Superior temporal gyrus (tissue), 1 donor: ENCODE measurements around the gene PKP4.
"Not testable (repeated sequence)": the region's sequence is repeated elsewhere in the genome, so short reads cannot be mapped to it uniquely, and the experiment has no call there.

Experiments
- DNase-seq: peaks from one replicate; pipeline ENCODE4 v3.0.0-alpha.2; 2016; ENCODE audit errors: extremely low spot score

PKP4 gene

GRCh38 chr2:158676295-158676694 lies 219.5 kb downstream of the PKP4 start:
- DNase-seq, result peak; percentile 17

GRCh38 chr2:158676696-158677095 lies 219.9 kb downstream of the PKP4 start:
- no peak for DNase-seq

DNA sequence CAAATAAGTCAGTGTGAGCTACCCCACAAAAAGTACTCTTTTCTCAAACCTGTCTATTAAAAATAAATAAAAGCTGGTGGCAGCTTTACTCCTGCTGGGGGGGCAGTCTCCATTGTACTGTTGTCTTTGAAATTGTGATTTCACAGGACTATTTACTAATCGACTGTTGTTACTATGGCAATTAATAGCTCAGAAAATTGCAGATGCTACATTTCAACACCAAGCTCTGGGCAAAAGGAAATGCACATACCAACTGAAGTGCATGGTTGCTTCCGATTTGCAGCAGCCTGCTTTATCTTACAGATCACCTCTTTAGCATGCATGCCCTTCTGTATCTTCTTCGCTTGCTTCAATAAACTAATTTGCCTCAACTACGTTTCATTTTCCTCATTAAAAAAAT lies 220.8 kb downstream of the PKP4 start:
- DNase-seq, result no peak

DNA sequence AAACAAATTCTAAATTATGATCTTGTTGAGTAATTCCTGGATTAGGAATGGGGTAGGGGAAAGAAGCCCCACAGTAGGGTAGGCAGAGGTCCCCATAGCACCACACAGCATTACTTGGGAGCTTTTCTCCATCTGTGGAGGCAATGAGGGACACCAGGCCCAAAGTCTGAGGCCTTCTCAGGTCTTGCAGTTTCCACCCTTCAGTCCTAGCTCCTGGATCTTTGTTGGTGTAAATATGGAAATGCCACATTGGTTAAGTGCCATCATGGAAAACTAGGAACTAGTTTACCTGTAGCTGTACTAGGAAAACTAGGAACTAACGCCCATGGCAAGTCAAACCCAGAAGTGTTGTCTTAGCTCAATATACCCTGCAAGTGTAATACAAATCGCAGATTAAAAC lies 225.1 kb downstream of the PKP4 start:
- no peak for DNase-seq

DNA sequence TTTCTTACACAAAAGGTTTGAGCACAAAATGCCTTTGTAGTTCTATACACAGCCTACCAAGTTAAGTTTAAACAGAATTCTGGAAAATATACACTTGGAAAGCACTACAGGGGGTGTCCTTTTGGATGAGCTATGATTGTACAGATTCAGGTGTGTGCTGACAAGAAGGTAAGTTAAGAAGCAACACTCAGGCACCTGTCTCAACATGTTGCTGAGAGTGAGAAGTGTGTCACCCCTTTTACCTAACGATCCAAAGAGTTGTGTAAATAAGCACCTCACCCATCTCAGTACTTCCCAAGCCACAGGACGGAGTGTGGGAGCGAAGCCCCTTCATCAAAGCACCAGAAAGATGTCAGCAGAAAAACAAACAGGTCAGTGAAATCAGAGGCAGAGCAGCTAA lies 228.9 kb downstream of the PKP4 start:
- DNase-seq, result no peak

DNA sequence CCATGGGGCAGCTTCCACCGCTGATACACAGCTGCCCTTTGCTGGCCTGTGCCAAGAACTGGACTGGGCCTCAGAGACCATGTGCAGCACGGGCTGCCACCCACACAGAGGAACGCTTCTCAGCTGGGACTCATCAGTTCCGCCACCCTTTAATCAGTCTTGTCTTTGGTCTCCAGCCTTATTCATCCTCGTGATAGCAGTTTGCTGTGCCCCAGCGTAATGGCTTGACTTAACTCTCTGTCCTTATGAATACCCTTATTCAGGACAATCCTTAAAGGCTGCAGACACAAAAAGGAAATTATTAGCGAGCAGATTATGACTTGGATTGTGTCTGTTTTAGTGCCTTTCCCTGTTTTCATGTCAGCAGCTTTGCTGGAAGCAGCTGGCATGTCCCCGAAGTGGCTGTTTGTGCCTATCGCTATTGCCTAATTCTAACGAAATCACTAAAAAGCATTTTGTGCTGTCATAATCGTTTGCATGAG lies 229.5 kb downstream of the PKP4 start:
- DNase-seq, result peak; percentile 87

- DNase-seq, result no peak
These were observed 230.6 kb downstream of the PKP4 start for GRCh38 chr2:158687315-158687714.

DNA sequence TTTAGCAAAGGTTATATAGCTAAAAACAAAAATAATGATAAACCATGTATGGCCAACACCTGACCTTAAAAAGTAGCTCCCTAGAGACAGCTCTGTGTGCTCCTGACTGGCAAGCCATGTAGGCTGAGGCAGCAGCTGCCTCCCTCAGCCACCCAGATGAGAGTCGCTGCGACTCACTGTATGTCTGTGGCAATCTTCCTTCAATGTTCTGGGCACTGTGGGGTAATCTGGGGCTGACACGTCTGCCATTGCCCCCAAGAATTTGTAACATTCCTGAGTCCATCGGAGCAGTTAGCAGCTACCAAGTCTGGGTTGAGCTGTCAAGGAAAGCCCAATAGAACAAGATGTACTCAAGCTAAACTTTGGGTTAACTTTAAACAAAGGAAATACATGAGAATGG lies 232.0 kb downstream of the PKP4 start:
- DNase-seq, result no peak

DNA sequence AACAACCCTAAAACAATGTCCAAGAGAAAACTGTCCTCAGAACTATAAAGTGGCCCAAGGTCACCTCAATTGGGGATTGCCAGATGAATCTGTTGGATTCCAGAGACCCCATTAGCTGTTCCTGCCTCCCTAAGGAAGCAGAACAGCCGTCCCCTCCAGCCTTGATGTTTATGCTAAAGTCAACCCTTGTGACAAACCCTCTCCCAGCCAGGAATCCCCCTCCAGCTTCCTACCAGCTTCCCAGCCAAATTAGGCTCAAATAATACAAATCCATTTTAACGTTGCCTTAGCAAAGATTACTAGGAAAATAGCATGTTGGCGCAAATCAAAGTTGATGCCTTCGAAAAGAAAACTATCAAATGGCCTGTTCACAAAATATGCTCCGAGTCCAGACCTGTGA lies 232.6 kb downstream of the PKP4 start:
- no peak for DNase-seq

DNA sequence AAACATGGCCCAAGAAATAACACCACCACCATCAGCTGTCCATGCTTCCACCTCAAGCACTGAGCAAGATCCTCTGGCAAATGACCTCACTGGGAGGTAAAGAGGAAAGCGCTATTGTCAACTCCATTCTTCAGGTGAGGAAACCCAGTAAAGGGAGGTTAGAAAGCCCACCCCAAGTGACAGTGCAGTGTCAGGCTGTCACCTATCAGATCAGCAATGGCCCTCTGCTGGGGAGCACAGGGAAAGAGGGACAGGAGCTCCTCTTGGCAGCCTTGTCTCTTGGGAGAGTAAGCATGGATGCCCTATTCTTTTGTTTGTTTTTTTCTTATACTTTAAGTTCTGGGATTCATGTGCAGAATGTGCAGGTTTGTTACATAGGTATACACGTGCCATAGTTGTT lies 234.1 kb downstream of the PKP4 start:
- DNase-seq, result no peak

DNA sequence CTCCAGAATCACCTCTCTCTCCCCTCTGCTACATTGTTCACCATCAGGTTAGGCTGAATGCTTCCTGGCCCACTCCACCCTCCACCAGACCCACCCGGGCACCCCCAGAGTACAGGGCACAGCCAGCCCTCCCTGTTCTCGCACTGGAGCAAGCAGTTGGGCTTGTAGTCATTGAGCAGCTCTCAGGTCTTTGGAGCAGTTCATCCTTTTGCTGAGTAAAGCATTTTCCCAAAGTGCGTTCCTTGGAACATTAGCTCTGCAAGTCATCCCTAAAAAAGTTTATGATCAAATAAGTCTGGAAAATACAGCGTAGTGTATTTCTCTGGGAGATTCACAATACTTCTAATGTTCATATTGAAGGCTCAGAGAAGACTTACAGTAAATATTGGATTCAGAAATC lies 234.9 kb downstream of the PKP4 start:
- no peak for DNase-seq

GRCh38 chr2:158692372-158693103 lies 235.8 kb downstream of the PKP4 start:
- DNase-seq, result no peak

GRCh38 chr2:158693476-158693875 lies 236.7 kb downstream of the PKP4 start:
- DNase-seq, result no peak

DNA sequence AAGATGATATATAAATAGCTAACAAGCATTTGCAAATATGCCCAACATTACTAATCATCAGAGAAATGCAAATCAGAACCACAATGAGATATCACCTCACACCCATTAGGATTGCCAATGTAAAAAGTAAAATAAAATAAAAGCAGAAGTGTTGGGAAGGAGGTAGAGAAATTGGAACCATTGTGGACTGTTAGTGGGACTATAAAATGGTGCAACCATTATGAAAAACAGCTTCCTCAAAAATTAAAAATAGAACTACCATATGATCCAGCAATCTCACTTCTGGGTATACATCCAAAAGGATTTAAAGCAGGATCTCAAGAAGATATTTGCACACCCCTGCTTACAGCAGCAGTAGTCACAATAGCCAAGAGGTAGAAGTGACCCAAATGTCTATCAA lies 238.6 kb downstream of the PKP4 start:
- DNase-seq, result no peak

- DNase-seq, result not testable (repeated sequence)
These were observed 239.0 kb downstream of the PKP4 start for GRCh38 chr2:158695744-158696143.

- no peak for DNase-seq
These were observed 242.6 kb downstream of the PKP4 start for GRCh38 chr2:158699323-158699722.

GRCh38 chr2:158701101-158701500 lies 244.3 kb downstream of the PKP4 start:
- no peak for DNase-seq

- no peak for DNase-seq
These were observed 246.0 kb downstream of the PKP4 start for GRCh38 chr2:158702740-158703139.

DNA sequence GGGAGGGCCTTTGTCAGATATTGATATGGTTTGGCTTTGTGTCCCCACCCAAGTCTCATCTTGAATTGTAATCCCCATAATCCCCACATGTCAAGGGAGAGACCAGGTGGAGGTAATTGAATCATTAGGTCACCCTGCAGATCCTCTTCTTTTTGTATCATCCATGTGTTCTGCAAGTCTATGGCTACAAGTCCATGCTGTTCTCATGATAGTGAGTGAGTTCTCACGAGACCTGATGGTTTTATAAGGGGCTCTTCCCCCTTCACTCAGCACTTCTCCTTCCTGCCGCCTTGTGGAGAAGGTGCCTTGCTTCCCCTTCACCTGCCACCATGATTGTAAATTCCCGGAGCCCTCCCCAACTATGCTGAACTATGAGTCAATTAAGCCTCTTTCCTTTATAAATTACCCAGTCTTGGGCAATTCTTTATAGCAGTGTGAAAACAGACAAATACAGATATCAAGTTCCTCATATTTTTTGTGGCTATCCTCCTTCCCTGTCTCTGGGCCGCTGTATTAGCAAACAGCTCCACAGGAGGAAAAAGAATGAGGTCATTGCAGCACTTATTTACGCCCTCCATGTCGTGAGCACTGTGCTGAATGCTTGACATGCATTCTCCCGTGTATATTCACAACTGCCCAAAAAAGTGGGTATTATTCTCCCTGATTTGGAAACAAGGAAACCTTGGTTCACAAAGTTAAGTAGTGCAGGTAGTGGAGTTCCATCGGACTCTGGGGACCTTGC lies 248.1 kb downstream of the PKP4 start:
- not testable (repeated sequence) for DNase-seq

GRCh38 chr2:158712791-158713522 lies 256.2 kb downstream of the PKP4 start:
- no peak for DNase-seq

- no peak for DNase-seq
These were observed 256.9 kb downstream of the PKP4 start for GRCh38 chr2:158713523-158714138.

DNA sequence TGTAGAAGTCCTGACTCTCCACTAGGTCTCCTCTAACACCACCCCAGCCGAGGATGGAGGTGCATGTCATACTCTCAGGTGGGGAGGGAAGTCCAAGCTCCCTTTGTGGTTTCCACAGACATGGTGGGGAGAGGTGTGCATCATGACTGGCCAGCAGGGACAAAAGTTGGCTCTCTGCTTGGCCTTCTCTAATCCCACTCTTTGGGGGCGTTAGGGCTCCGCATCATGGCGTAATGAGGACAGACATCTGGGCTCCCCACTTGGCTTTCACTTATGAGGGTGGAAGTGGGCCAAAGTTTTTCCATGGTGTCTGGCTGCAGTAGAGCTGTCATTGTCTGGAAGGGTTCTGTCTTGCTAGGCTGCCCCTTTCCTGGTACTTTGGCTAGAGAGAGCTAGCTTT lies 257.7 kb downstream of the PKP4 start:
- no peak for DNase-seq
